ENCODE measurements around the gene TBXAS1. TPM values are rescaled to one million over a fixed set of nuclear protein-coding genes. Genes with fewer than 3 reads are reported as not detected.

Gene TBXAS1
- total RNA-seq = 3.8 TPM

GRCh38 chr7:139829025-139829774 lies at the start of gene TBXAS1:
TSS of gene TBXAS1 (plus strand) at chr7:139829264. CDS start at chr7:139829391, 127 bp downstream.
- Histone ChIP-seq H3K4me1 (no peaks in the 10 kb centered on the region), H3K36me3 (no peaks in the 10 kb centered on the region), H3K9me3 (no peaks in the 10 kb centered on the region), H3K4me3 (peak within 1 kb of the TSS; percentile 0 to 6), H3K27ac (no peak within 1 kb of the TSS), H3K27me3 (no peaks in the 10 kb centered on the region)
- DNase-seq (ENCODE audit: low spot score in 2 of 2) = no peak
- intact Hi-C loops (cut with DNase I) = no loop called here
- TF ChIP-seq, protein P1, sequence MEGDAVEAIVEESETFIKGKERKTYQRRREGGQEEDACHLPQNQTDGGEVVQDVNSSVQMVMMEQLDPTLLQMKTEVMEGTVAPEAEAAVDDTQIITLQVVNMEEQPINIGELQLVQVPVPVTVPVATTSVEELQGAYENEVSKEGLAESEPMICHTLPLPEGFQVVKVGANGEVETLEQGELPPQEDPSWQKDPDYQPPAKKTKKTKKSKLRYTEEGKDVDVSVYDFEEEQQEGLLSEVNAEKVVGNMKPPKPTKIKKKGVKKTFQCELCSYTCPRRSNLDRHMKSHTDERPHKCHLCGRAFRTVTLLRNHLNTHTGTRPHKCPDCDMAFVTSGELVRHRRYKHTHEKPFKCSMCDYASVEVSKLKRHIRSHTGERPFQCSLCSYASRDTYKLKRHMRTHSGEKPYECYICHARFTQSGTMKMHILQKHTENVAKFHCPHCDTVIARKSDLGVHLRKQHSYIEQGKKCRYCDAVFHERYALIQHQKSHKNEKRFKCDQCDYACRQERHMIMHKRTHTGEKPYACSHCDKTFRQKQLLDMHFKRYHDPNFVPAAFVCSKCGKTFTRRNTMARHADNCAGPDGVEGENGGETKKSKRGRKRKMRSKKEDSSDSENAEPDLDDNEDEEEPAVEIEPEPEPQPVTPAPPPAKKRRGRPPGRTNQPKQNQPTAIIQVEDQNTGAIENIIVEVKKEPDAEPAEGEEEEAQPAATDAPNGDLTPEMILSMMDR (IDR thresholded peaks at IDR 0.05) = no peak

- H3K4me3 ChIP-seq = no peak overlapping the region
- H3K36me3 ChIP-seq = no peaks in the 10 kb centered on the region
- no peaks in the 10 kb centered on the region for H3K9me3 ChIP-seq
- peaks cover 0 to 2% of the 10 kb centered on the region in 2 donors for H3K4me1 ChIP-seq
- no peak for DNase-seq (ENCODE audit: low spot score in 2 of 2)
- H3K27ac ChIP-seq = no peak overlapping the region
- intact Hi-C loops (cut with DNase I) = no loop called here
- no peaks in the 10 kb centered on the region for H3K27me3 ChIP-seq
- TF ChIP-seq, protein P1 (IDR thresholded peaks at IDR 0.05) = no peak
Observed at GRCh38 chr7:139782932-139783331, 46.1 kb upstream of the TBXAS1 start.

DNA sequence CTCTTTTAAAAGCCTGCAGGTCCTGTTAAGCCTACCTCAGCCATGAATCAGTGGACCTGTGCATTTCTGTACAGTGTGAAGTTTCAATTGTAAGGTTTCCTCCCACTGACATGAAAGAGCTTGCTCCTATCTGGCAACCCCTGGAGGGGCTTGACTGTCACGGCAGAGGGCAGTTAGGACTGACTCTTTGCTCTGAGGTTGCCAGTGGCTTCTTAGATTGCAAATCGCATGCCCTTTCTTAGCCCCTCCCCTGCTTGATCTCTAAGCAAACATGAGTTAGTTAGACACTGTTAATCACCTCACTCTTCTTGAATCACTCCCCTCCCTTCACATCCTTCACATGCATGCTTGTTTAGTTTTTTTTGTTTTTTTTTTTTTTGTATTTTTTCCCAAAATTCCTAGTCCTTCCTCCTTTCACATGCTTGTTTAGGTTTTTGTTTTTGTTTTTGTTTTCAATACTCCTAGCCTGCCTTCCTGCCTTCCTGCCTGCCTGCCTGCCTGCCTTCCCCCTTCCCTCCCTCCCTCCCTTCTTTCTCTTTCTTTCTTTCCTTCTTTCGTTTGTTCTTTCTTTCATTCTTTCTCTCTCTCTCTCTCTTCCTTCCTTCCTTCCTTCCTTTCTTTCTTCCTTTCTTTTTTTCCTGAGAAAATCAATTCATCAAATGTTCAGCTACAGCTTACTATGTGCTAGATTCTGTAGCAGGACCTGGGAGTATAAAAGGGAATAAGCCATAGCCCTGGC lies 45.2 kb upstream of the TBXAS1 start:
- DNase-seq (ENCODE audit: low spot score in 2 of 2) = no peak
- peaks cover 0 to 2% of the 10 kb centered on the region in 2 donors for H3K4me1 ChIP-seq
- H3K27me3 ChIP-seq = no peaks in the 10 kb centered on the region
- no peaks in the 10 kb centered on the region for H3K9me3 ChIP-seq
- H3K4me3 ChIP-seq = no peak overlapping the region
- TF ChIP-seq, protein P1 (IDR thresholded peaks at IDR 0.05) = no peak
- H3K27ac ChIP-seq = no peak overlapping the region
- no peaks in the 10 kb centered on the region for H3K36me3 ChIP-seq
- intact Hi-C loops (cut with DNase I) = no loop called here

DNA sequence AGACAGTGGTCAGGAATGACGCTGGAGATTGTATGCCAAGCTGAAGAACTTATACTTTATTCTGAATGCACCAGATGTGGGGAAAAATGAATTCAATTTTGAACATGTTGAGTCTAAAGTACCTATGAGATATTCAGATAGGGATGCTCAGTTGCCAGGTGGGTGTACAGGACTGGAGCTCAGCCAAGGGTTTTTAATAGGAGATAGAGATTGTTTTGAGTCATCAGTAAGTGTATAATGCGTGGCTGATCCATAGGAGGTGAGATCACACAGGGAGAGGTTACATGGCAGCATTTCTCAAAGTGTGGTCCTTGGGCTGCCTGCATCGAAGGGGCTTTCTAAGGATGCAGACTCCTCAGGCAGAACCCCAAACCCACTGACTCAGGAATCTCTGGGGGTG lies 44.4 kb upstream of the TBXAS1 start:
- intact Hi-C loops (cut with DNase I) = no loop called here

GRCh38 chr7:139791316-139791715 lies 37.7 kb upstream of the TBXAS1 start:
- Histone ChIP-seq H3K27ac (no peak overlapping the region), H3K9me3 (no peaks in the 10 kb centered on the region), H3K4me1 (no peaks in the 10 kb centered on the region), H3K27me3 (no peaks in the 10 kb centered on the region), H3K36me3 (no peaks in the 10 kb centered on the region), H3K4me3 (no peak overlapping the region)
- no peak for DNase-seq (ENCODE audit: low spot score in 2 of 2)
- intact Hi-C loops (cut with DNase I) = no loop called here
- TF ChIP-seq, protein P1 (IDR thresholded peaks at IDR 0.05) = no peak

More for the DNA sequence above, 44.4 kb upstream of the TBXAS1 start:
- TF ChIP-seq, protein P1 (IDR thresholded peaks at IDR 0.05) = no peak
- H3K9me3 ChIP-seq = no peaks in the 10 kb centered on the region
- H3K27ac ChIP-seq = no peak overlapping the region
- no peaks in the 10 kb centered on the region for H3K36me3 ChIP-seq
- no peak for DNase-seq (ENCODE audit: low spot score in 2 of 2)
- H3K4me1 ChIP-seq = no peaks in the 10 kb centered on the region
- no peaks in the 10 kb centered on the region for H3K27me3 ChIP-seq
- no peak overlapping the region for H3K4me3 ChIP-seq
